GM21529 (cell line): Measurements from ENCODE around the gene CELF3.

Experiments used
- ATAC-seq: cut with Tn5 transposase; IDR thresholded peaks from one replicate; pipeline ENCODE4 v1.9.1; 2021; ENCODE audit not compliant: unreplicated experiment

CELF3 gene

DNA sequence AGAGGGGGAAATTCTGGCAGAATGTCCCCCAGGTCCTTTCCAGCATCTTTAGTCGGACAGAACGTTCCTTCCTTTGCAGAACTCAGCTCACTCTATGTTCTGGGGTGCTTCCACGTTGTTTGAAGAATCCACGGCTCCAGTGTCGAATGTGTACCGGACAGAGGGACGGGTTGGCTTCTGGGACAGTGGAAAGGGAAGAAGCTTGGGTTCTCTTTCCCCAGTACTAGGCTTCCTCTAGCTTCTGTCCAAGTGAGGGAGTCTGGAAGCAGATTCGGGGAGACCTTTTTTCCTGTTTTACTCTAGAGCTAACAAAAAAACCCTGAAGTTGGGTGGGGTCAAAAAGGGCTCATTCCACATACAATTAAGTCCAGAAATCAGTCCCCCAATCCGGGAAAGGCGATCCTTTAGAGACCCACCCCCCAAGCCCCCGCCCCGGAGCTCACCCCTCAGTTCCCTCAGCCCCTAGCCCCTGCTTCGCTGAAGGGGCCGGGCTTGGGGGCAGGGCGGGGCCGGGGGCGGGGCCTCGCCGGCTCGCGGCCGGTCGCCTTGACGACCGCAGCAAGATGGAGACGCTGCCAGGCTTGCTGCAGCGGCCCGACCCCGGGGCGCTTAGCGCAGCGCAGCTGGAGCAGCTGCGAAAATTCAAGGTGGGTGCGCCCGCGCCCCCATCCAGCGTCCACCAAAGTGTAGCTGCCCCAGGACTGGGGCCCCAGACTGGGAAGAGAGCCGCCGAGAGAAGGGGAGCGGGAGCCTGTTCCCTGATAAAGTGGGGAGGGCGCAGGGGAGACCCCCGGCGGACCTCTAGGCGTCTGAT is 4.6 kb upstream of the CELF3 start, which contains the start of gene RIIAD1:
Gene RIIAD1, plus strand, starts transcription at position 549 of the 814 bp plus-strand sequence. Its CDS starts 15 bp downstream, at position 564.
- peak; percentile 58 for ATAC-seq

- ATAC-seq: peak; percentile 59
Observed at GRCh38 chr1:151720554-151720953, 4.0 kb upstream of the CELF3 start.

- ATAC-seq: no peak
Observed at GRCh38 chr1:151720125-151720524, 3.5 kb upstream of the CELF3 start.

- ATAC-seq: no peak
Observed at GRCh38 chr1:151718666-151719065, 2.1 kb upstream of the CELF3 start.

- no peak for ATAC-seq
Observed at GRCh38 chr1:151718011-151718431, 1.4 kb upstream of the CELF3 start.

GRCh38 chr1:151716405-151716762 is 219 bp downstream of the CELF3 start:
- no peak for ATAC-seq

DNA sequence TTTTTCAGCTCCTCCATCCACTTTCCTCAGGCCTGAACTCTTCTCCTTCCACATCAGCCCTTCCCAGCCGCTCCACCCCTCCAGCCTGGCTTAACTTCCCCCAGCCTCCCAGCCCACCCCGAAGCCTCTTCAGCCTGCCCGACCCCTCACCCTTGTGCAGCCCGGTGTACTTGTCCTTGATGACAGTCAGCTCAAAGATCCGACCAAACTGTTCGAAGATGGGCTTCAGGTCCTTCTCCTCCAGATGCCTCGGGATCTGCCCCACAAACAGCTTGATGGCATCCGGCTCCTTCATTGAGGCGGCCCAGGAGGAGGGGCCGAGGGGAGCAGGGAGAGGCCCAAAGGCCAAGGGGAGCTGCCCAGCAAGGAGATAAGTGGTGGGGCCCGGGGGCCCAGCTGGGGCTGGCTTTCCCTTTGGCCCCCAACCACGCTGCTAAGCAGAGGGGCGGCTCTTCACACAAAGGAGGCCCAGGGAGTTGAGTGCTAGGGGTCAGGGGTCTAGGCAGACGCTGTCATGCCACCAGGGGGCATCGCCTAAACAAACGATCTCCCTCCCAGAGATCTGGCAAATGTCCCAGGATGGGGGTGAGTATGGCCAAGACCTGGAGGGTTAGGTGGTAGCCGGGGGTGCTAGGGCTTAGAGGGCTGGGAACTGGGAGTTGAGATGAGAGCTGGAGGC is 738 bp downstream of the CELF3 start:
- no peak for ATAC-seq

DNA sequence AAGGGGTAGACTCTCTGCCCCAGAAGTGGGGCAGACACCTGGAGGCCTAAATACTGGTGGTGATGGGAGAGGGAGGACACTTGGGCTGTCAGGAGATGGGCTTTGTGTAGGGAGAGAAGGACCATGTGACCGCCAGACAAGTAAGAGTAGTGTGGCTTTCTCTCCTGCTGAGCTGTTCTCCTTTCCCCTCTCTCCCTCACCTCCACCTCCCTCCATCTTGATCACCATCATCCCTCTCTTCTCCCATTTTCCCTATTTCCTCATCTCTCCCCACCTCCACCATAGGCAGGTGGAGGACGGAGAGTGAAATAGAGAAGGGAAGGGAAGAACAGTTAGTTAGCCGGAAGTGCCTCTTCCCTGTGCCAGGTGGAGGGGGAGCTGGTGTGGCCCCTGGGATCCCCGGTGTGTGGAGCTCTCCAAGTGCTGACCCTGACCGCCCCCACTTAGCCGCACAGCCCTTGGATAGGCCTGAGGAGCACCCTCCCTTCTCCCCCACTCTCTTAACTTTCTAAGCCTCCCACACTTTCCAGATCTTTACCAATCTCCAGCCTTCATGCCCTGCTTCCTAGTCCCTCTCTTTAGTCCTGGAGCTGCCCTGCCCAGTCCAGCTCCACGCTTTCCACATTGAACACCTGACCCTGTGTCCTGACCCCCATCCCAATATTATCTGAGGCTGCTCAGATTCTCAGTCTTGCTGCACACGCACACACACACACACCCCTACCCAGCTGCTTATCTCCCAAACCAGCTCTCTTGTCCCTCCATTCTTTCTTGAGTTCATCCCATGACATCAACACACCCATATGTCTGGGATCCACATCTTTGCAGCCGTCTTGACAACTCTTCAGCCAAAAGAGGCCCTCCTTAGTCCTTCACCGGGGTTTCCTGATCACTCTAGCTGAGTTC is 1.5 kb downstream of the CELF3 start:
- ATAC-seq: no peak

DNA sequence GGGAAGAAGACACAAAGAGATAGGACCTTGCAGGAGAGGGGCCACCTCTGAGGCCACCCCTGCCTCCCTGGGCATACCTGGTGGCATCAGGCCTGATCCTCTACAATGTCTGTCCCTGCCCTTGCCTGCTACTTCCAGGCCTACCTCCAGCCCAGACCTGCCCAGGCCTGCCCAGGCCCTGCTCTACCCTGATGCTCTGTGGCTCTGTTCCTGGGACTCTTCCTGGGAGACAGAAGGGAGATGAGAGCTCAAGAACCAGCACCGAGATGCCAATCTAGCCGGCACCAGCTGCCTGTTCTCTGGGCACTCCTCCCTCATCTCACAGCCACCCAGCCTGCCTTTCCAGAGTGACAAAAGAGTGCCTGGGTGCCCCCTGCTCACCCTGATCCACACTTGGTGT is 2.7 kb downstream of the CELF3 start:
- no peak for ATAC-seq

DNA sequence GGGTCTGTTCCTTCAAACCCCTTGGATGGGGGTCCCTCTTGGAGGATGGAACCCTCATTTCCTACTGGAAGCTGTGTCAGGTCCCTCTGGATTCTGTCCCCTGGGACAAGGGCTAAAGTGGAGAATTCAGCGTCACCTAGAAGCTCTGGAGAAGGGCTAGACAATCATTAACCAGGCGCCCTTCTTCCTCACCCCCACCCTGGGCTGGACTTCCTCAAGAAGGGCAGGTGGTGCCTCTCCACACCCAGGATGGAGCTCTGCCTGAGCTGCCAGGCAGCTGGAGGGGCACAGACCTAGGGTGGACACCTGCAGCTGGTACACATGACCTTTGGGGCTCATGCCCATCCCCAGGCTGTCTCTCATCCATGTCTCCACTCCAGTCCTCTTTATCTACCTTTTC is 3.6 kb downstream of the CELF3 start:
- ATAC-seq: no peak

- no peak for ATAC-seq
Observed at GRCh38 chr1:151711951-151712350, 4.7 kb downstream of the CELF3 start.

- ATAC-seq: no peak
Observed at GRCh38 chr1:151711044-151711800, 5.4 kb downstream of the CELF3 start.

DNA sequence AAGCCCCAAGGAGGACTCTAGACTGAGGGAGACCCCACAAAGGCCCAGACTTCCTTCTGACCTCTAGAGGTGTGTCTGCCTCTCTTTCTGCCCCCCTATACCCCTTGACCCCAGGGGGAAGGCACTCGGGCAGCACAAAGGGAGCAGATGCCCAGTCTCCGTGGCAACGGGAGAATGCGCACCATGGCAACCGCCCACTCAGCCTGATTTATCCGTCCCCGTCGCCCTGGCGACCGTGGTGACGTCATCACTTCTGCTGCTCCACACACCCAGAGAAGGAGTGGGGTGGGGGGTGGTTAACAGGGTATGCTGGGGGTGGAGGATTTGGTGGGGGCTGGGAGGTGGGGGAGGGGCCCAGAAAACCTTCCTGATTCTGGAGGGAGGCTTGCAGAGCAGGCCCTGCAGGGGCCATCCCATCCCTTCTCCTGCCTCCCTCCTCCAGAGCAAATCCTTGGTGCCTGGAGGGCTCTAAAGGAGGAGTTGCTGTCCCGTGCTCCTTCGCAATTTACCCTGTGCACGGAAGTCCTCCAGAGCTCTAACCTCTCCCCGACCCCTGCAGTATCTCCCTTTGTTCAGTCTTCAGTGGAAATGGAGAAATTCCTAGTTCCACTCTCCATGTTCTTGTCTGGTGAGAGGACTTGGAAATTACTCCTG is 6.3 kb downstream of the CELF3 start:
- ATAC-seq: no peak

- ATAC-seq: no peak
Observed at GRCh38 chr1:151708891-151709290, 7.7 kb downstream of the CELF3 start.

DNA sequence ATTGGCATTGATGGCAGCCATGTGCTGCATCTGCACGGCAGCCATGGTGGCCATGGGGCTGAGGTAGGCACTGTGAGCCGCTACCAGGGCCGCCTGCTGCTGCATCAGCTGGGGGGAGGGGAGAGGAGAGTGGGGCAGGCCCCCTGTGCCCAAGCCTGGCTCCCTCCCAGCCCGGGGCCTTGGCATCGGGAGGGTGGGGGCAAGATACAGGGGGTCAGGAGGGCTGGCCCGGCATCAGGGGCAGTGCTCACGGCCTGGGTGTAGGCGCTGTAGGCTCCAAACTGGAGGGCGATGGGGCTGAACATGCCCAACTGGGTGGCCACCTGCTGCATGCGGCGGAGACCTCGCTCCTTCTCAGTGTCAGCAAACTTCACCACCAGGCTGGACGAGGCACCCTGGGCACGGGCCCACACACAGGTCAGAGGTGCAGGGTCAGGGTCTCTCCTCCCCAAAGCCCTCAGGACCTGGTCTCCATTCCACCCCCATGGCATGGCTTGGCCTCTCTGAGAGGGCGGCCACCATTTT is 9.0 kb downstream of the CELF3 start:
- no peak for ATAC-seq

GRCh38 chr1:151706464-151707415 is 9.9 kb downstream of the CELF3 start:
- no peak for ATAC-seq

DNA sequence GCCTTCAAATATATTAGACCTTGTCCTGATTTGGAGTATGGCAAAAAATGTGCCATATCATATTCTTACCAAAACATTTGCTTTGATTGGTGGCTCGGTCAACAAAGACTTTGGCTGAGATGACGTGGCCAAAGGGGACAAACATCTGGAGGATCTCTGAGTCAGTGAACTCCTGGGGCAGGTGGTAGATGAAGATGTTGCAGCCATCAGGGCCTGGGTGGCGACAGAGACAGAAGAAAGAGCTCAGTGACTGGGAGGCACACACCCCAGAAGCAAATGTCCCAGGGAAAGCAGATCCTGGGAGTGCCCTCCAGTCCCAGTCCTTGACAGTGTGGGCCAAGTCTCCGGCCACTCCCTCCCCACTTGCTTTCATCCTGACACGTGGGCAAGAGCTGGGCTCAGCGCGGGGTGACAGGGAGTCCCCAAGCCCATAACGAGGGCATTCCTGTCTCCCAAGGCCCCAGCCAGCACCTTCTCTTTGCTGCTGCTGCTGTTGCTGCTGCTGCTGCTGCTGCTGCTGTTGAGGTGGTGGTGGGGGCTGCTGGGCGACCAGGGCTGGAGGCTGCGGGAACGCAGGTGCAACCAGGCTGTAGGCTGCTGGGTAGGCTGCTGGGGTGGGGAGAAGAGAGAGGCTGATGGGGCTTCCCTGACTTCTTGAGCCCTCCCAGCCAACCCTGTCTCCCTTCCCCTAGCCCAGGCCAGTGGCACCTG is 10.7 kb downstream of the CELF3 start:
- ATAC-seq: no peak

DNA sequence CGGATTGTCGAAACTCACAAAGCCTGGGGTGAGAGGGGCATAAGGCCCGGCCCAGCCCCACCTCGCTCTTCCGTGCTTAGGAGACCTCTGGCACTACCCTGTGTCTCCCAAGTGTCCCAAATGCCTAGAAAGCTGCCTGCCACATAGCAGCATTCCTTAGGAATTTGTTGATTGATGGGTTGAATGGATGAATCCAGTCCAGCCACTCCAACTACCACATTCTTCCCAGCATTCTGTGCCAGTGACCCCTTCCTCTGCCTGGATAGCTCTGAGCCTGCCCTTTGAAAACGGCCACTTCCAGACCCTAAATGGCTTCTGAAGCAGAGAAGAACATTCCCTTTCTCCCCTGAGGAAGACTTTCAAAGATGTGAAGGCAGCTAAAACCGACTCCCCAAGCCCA is 11.5 kb downstream of the CELF3 start:
- ATAC-seq: no peak
